Activated naive CD8-positive, alpha-beta T cell treated with anti-CD3 and anti-CD28 coated beads, Interleukin-2, amount 50 U/mL, for 16 hours (primary cell): ENCODE measurements around the gene ATP6V0B.

Experiments used
- DNase-seq: peaks from one replicate; pipeline ENCODE4 v3.0.0-alpha.2; 2020; ENCODE audit warnings: low read depth, low spot score

The ATP6V0B gene

GRCh38 chr1:44002606-44003157 is 27.9 kb downstream of the ATP6V0B start:
- DNase-seq = no peak

GRCh38 chr1:44008259-44008658 is 33.5 kb downstream of the ATP6V0B start:
- DNase-seq = no peak

- DNase-seq = no peak
Measured at GRCh38 chr1:44010935-44011471, 36.2 kb downstream of the ATP6V0B start.

GRCh38 chr1:44012404-44012803 is 37.6 kb downstream of the ATP6V0B start:
- DNase-seq = no peak

GRCh38 chr1:44012941-44013609 is 38.3 kb downstream of the ATP6V0B start:
- DNase-seq = no peak

- DNase-seq = no peak
Measured at GRCh38 chr1:44013949-44014348, 39.2 kb downstream of the ATP6V0B start.

- DNase-seq = no peak
Measured at GRCh38 chr1:44014365-44015104, 39.8 kb downstream of the ATP6V0B start.

- DNase-seq = no peak
Measured at GRCh38 chr1:44015206-44015605, 40.4 kb downstream of the ATP6V0B start.

GRCh38 chr1:44016041-44016889 is 41.5 kb downstream of the ATP6V0B start:
- DNase-seq = no peak

GRCh38 chr1:44016890-44017400 is 42.2 kb downstream of the ATP6V0B start:
- DNase-seq = no peak

GRCh38 chr1:44019466-44019948 is 44.7 kb downstream of the ATP6V0B start:
- DNase-seq = no peak

GRCh38 chr1:44020464-44020863 is 45.7 kb downstream of the ATP6V0B start:
- DNase-seq = no peak

GRCh38 chr1:44021156-44021555 is 46.4 kb downstream of the ATP6V0B start:
- no peak for DNase-seq

GRCh38 chr1:44021581-44022321 is 47.0 kb downstream of the ATP6V0B start:
- no peak for DNase-seq

GRCh38 chr1:44024031-44024902 is 49.5 kb downstream of the ATP6V0B start:
- DNase-seq = no peak

GRCh38 chr1:44024903-44025525 is 50.3 kb downstream of the ATP6V0B start:
- no peak for DNase-seq

GRCh38 chr1:44025816-44026215 is 51.1 kb downstream of the ATP6V0B start:
- DNase-seq = no peak

GRCh38 chr1:44027320-44027719 is 52.6 kb downstream of the ATP6V0B start:
- DNase-seq = no peak
